Dedifferentiated amniotic fluid mesenchymal stem cell (primary cell): ENCODE data around the gene PGS1.

ENCODE experiments used
- DNase-seq: peaks from one replicate; pipeline ENCODE4 v3.0.0-alpha.2; 2016; ENCODE audit errors: extremely low spot score

PGS1 gene

DNA sequence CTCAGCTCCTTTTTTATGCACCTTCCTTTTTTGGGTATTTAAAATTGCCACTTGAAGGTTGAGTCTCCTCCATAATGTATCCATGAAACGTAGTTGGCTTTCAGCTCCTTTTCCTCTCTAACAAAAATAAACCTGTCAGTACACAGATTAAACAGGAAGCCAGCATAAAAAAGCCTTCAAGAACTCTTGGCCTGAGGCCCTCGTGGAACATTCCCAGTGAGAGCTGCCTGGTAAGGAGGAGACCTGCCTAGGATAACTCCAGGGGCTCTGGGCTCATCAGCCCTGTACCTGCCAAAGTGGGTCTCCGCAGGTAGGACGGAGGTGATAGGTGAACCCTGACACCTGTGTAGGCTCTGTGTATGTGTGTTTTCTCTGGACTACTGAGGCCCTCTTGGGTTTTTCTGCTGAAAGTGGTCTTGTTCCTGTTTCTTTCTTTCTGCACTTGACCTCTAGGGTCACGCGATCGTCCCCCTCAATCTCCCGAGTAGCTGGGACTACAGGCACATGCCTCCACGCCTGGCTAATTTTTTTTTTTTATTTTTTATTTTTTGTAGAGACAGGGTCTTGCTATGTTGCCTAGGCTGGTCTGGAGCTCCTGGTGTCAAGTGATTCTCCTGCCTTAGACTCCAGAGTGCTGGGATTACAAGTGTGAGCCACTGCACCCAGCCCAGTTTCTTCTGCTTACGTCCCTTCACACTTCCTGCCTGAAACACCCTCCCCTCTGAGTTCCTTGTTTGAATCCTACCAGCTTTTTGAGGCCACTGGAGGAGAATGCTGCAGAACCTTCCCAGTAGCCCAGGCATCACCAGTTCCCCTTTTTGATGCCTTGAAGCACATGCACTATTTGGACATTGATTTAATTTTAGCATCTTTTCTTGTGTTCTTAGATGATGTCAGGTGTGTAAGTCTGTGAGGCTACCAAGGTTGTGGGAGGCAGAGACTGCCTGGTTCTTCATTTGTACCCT lies 9.8 kb downstream of the PGS1 start:
- no peak for DNase-seq

DNA sequence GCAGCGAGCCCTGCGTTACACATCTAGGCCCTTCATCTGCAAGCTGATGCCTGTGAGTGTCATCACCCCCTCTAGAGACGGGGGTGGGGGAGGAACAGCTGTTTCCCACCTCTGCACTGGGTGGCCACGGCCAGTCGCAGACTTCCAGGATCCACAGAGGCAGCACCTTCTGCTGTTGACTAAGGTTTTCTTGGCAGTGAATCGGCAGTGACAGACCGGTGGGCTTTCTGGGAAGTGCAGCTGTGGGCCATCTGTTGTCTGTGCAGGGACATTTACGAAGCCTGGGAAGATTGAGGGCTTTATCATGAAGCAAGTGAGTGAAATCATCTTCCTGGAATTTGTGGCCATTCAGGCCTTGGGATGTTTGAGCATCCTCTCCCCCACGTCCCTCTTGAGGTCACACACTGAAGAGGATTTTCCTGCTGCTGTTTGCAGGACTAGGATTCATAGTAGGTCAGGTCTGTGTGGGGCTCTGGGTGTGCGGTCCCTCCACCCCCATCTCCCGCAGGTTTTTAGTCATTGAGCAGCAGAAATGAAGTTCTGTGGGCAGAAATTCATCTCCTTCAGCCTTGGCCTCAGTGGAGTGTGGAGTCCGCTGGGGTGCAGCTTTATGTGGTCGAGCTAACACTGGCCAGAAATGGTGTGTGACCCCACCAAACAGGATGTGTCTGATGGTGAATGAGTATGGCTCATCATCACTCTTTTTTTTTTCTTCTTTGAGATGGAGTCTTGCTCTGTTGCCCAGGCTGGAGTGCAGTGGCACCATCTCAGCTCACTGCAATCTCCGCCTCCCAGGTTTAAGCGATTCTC lies 12.0 kb downstream of the PGS1 start:
- DNase-seq = peak; percentile 73

DNA sequence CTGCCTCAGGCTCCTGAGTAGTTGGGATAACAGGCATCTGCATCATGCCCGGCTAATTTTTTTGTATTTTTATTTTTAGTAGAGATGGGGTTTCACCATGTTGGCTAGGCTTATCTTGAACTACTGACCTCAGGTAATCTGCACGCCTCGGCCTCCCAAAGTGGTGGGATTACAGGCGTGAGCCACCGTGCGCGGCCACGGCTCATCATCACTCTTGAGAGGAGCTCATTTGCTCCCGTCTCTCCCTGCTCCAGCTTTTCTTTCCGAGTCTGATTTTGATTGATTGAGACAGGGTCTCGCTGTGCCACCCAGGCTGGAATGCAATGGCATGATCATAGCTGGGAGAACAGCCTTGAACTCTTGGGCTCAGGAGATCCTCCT lies 12.6 kb downstream of the PGS1 start:
- no peak for DNase-seq

DNA sequence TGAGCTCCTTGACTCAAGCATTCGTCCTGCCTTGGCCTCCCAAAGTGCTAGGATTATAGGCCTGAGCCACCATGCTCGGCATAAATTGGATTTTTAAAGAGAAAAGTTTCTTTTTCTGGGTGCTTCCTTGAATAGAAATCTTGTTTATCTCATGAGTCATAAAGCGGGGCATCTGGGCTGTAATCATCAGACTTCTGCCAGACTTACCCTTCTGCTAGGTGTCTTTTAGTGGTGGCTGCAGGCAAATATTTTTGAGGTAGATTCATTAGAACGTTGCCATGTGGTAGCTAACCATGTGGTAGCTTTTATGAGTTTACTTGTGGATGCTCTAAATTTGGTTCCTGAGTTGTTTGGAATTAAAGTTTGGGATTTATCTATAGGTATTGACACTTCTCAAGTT lies 13.4 kb downstream of the PGS1 start:
- peak; percentile 29 for DNase-seq

DNA sequence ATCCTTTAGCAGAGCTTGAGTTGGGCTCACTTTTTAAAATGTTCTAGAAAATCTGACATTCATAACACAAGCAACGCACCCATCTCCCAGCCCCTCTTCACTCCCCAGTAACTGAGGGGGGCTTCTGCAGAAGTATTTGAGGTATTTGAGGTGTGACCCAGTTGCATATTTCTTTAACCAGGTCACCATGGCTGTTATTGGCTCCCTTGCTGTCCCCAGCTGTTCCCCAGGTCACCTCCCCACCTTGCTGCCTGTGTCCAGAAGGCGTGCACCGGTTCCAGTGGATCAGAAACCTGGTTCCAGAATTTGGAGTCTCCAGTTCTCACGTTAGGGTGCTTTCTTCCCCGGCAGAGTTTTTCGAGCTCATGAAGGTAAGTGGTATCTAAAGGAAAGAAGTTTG lies 13.8 kb downstream of the PGS1 start:
- no peak for DNase-seq

DNA sequence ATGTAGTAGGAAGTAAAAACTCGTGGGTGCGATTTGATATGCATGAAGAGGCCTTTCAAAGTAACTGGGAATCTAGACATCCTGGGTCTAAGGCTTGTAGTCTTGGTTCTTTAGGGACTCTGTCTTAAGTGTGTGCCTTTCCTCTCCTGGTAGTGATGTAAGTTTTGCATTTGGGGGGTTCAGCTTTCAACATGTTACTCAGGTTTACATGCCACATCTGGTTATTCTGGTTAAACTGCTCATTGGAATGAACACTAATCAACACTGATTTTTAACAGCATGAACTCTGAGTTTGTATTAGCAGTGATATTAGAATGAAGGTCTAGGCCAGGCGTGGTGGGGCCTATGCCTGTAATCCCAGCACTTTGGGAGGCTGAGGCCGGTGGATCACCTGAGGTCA lies 15.1 kb downstream of the PGS1 start:
- DNase-seq = no peak

DNA sequence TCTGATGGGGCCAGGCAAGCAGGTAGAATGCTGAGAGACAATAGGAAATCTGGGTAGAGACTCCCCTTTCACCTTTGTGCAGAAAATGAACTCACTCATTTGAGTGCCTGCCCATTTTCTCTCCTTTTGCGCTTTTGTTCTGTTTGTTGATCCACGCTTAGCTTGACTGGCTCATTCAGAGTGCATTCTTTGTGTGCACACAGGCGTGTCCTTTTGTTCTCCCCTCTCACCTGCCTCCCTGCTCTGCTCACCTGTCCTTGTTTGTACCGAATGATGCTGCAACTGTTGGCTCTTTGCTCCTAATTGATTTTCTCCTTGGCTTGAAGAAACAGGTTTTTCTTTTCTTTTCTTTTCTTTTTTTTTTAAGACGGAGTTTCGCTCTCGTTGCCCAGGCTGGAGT lies 15.8 kb downstream of the PGS1 start:
- DNase-seq = no peak

DNA sequence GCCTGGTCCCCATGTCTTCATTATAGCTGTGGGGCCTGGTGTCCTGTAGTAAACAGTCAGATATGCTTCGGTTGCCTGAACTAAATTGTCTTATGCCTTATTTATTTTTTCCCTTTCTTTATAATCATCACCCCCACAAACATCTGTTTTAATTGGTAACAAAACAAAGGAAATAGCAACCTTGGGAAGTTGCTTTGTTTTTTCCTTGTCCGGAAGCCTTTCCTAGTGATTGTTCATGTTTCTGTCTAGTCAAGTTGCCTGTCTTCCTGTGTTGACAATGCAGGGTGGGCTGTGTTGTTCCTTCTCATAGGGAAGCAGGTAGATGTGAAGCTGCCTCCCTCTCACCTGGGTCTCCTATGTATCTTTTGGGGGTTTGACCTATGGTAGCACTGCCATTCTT lies 16.7 kb downstream of the PGS1 start:
- DNase-seq = no peak

DNA sequence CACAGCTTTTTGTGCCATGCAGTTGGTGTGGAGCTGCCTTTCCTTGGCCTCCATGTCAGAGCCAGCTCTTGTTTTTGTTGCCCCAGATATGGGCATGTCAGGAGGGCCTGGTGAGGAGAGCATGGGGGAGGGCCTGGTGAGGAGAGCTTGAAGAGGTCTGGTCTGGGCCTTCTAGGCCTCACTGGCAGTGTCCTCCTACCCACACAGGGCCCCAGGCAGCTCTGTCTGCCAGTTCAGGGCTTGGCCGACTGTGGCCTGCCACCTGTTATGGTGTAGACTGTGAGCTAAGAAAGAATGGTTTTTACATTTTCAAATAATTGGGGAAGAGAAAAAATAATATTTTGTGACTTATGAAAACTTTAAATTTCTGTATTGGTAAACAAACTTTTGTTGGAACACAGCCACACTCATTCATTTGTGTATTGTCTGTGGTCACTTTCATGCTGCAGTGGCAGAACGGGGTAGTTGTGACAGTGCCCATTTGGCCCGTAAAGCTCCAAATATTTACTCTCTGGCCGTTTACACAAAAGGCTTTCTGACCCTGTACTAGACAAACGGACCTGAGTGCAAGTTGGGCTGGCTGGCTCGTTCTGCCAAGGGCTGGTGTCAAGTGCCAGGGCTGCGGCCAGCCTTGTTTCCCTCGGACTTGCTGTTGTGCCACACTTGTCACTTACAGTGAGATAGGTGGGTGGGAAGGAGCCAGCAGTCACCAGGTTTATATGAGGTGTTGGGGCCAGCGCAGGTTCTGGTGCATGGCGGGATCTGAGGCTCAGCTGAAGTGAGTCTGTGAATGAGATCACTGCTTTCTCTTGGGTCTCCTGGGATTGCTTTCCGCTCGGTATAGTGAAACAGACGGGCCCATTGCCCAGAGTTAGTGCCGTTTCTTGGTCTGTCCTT lies 18.2 kb downstream of the PGS1 start:
- no peak for DNase-seq

DNA sequence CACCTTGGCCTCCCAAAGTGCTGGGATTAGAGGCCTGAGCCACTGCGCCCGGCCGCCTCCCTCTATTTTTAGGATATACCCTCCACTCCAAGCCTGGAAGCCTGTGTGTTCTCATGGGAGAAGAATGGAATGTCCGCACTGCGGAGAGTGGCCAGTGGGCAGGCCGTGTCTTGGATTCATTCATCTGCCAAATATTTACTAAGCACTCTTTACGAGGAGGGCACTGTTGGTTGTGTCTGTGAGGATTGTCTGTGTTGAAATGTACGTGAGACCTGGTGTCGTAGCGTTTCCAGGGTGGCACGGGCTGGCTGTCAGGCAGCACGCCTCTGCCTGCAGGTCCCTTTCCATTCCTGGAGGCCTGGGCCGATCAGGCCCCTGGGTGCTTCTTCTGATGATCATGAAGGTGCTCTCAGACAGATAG lies 19.2 kb downstream of the PGS1 start:
- peak; percentile 47 for DNase-seq

DNA sequence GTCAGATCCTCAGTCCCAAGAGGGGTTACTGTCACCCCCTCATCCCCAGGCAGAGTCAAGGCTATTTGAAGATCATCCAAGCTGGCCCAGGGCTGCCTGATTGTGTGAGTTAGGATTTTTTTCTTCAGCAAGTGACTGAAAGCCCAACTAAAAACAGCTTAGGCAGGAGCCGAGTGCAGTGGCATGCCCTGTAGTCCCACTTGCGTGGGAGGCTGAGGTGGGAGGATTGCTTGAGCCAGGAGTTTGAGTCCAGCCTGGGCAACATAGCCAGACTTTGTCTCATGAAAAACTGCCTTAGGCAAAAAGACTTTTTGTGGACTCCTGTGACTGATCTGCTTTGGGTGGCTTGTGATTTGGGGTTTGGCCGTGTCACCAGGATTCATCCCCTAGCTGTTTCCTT lies 19.9 kb downstream of the PGS1 start:
- no peak for DNase-seq

DNA sequence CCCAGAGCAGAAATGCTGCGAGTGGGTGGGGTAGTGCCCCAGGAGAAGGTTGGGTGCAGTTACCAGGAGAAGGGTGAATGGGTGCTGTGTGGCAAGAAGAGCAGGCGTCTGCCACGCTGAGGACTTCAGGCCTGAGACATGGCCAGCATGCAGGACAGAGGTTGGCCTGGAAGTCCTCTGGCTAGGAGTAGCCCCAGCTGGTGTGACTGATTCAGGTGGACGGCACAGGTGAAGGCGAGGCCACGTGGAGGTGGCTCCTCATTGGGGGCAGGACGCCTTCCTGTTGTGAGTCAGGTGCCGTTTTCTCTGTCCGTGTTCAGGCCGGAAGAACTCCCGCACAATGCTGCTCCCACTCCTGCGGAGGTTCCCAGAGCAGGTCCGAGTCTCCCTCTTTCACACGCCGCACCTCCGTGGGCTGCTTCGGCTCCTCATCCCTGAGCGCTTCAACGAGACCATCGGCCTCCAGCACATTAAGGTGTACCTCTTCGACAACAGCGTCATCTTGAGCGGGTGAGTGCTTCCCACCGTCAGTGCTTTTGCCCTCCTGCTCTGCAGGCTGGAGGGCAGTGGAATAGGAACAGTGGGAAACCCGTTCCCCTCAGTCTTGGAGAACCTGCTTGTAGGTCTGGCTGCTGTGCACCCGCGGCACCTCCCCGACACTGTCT lies 20.7 kb downstream of the PGS1 start:
- DNase-seq = no peak

DNA sequence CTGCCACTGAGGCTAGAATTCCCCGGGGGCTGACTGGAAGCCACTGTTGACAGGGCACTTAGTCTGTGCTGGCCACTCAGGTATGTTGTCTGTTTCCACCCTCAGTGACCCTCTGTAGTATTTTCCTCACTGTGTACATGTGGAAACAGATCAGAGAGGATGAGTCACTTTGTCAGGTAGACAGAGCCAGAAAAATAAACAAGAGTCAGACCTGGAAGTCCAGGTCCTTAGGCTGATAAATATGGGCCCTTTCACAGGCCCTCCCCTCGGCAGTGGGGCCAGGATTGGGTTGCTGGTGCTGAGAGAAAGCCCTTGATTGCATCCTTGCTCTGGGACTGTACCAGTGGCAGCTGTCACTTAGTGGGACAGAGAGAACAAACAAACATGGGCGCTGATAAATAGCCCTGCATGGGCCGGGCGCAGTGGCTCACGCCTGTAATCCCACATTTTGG lies 21.3 kb downstream of the PGS1 start:
- no peak for DNase-seq

DNA sequence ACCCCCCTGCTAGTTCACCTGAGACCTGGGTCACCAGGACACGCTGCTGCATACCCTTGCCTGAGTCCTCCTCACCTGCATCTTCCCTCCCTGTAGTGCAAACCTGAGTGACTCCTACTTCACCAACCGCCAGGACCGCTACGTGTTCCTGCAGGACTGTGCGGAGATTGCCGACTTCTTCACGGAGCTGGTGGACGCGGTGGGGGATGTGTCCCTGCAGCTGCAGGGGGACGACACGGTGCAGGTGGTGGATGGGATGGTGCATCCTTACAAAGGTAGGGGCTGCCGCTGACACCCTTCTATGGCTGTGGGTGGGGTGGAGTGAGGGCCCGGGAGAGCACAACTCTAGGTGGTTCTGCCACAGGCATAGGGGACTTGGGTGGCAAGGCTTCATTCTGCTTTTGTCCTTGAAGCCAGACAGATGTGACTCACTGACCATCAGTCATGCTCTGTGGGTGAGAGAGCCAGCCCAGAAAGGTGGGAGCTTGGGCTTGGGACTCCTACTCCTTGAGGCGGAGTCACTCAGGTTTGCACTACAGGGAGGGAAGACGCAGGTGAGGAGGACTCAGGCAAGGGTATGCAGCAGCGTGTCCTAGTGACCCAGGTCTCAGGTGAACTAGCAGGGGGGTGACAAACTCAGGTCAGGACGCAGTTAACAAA lies 22.3 kb downstream of the PGS1 start:
- no peak for DNase-seq

DNA sequence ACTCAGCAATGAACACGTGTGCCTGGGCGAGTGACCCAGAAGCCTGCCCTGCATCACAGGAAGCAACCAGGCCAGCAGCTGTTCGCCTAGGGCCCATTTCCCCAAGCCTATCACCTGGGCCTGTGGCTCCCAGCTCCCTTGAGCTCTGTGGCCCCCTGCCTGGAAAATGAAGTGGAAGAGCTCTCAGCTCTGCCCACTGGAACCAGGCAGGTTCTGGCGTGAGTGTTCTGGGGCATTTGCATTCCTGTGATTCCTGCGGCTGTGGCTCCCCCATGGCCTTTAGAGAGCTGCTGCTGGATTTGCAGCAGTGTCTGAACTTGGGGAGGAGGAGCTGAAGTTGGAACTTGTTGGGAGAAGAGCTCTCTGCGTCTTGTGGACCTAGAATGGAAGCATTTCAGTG lies 22.8 kb downstream of the PGS1 start:
- no peak for DNase-seq

DNA sequence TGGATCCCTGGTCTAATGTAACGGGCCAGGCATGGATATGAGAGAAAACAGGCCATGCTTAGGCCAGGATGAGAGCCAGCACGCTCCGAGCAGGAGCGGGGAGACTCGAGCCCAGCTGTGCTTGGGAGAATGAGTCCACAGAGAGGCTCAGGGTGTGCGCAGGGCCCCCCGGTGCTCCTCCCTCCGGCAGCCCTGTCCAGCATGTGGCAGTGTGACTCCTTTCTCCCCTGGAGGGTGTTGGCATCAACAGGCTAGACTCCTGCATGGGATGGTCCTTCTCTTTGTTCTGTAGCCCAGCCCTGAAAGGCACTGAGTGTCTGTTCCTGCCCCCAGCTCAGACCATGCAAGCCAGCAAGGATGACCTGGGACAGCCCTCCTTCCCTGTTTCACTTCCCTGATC lies 23.4 kb downstream of the PGS1 start:
- no peak for DNase-seq

DNA sequence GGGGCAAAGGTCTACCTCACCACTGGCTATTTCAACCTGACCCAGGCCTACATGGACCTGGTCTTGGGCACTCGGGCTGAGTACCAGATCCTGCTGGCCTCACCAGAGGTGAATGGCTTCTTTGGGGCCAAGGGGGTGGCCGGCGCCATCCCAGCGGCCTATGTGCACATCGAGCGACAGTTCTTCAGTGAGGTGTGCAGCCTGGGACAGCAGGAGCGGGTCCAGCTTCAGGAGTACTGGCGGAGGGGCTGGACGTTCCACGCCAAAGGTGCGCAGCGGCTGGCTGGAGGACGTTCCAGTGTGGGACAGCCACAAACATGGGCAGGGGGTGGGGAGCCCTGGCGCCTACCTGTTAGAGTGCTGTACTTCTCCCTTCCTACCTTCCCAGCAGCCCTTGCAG lies 25.4 kb downstream of the PGS1 start:
- no peak for DNase-seq

DNA sequence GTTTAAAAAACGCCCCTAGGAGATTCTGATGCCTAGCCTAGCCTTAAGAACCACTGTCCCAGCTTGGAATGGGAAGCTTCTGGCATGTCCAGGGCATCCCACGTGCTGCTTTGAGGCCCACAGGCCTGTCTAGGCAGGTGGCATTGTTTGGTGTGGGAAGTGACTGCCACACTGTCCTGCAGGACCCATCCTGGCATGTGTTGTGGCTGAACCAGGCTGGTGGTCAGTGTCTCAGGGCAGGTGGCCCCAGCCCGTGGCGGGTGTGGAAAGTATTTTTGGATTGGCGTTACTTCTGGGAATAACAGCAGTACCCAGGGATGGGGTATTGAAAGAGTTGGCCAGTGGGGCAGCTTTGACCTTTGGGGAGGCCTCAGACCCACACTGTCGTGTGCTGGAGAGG lies 27.9 kb downstream of the PGS1 start:
- no peak for DNase-seq

DNA sequence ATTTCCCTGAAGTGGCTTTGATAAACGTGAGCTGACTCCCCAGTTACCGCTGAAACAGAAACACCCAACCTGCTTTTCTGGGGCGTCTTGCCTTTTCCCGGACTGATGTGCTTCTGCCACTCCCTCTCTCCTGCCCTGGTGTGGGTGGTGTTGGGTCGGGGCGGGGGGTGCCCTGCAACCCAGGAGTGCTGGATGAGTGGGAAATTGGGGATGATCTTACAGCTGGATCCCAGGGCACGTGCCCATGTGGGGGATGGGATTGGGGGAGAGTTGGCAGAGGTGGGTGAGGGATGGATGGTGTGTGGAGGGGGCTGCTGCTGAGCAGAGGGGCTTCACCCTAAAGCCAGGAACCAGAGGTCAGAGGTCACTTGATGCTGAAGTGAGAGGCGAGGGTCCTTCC lies 28.5 kb downstream of the PGS1 start:
- no peak for DNase-seq

DNA sequence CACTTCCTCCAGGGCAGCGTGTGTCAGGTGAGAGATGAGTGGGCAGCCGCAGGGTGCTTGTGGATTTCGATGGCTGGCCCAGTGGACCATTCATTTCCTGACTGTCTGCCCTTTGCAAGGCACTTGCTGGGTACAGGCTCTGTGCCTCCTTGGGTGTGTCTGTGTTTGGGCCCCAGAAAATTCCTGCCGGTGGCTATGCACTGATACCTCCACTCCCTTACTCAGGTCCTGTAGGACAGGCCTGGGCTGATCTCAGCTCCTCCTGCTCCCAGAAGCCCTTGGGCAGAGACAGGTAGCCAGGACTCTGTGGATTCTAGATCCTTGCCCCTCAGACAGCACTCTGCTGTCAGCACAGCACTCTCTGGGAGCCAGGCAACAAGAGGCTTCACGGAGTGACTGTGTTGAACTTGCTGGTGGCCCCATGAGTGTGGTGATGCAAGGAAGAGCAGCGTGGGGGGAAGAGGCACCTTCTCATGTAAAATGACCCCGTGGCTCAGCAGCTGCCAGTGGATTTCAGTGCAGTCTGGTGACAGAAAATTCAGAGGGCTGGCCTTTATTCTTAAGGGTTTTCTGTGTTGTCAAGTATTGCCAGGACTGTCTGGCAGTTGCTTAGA lies 29.0 kb downstream of the PGS1 start:
- DNase-seq = no peak
